Measurements from ENCODE around the gene CATSPERZ. TPM values are rescaled to one million over a fixed set of nuclear protein-coding genes. Genes with fewer than 3 reads are reported as not detected.
A peak's percentile ranks its signal among the peaks of the same experiment; 100 is the strongest.

CATSPERZ gene
- total and polyA plus RNA-seq, 9 of the 15 experiments (the other 6 are each of a cell fraction or from before 2014, with no cell fraction given), result 0.86 to 8.5 (median 3.5) TPM

DNA sequence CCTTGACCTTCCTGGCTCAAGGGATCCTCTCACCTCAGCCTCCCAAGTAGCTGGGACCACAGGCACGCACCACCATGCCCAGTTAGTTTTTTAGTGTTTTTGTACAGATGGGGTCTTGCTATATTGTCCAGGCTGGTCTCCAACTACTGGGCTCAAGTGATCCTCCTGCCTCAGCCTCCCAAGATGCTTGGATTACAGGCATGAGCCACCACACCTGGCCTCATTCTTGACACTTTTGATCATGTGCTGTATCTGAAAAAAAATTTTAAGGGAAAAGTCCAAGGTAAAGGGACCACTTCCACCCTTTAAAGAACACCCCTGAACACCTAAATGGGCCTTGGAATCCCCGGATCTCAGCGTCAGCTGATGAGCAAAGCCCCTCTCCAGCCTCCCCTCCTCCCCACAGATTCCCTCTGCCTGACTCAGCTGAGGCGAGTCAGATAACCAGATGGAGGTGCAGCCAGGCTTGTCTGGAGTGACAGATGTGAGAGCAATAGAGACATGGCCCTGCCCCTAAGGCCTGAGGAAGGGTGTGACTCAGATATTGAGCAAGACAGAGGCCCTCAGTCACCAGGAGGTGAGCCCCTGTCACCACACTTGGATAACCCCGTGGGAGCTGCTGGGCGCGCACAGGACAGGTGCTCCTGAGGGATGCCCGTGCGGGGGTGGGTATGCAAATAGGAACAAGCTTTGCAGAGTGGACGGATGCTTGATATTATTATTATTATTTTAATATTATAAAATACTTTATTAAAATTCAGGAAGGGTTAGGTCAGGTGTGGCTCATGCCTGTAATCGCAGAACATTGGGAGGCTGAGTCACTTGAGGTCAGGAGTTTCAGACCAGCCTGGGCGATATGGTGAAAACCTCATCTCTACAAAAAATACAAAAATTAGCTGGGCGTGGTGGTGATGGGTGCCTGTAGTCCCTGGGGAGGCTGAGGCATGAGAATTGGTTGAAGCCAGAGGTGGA, 34.9 kb downstream of the CATSPERZ start (continued):
- TF ChIP-seq, protein P1, sequence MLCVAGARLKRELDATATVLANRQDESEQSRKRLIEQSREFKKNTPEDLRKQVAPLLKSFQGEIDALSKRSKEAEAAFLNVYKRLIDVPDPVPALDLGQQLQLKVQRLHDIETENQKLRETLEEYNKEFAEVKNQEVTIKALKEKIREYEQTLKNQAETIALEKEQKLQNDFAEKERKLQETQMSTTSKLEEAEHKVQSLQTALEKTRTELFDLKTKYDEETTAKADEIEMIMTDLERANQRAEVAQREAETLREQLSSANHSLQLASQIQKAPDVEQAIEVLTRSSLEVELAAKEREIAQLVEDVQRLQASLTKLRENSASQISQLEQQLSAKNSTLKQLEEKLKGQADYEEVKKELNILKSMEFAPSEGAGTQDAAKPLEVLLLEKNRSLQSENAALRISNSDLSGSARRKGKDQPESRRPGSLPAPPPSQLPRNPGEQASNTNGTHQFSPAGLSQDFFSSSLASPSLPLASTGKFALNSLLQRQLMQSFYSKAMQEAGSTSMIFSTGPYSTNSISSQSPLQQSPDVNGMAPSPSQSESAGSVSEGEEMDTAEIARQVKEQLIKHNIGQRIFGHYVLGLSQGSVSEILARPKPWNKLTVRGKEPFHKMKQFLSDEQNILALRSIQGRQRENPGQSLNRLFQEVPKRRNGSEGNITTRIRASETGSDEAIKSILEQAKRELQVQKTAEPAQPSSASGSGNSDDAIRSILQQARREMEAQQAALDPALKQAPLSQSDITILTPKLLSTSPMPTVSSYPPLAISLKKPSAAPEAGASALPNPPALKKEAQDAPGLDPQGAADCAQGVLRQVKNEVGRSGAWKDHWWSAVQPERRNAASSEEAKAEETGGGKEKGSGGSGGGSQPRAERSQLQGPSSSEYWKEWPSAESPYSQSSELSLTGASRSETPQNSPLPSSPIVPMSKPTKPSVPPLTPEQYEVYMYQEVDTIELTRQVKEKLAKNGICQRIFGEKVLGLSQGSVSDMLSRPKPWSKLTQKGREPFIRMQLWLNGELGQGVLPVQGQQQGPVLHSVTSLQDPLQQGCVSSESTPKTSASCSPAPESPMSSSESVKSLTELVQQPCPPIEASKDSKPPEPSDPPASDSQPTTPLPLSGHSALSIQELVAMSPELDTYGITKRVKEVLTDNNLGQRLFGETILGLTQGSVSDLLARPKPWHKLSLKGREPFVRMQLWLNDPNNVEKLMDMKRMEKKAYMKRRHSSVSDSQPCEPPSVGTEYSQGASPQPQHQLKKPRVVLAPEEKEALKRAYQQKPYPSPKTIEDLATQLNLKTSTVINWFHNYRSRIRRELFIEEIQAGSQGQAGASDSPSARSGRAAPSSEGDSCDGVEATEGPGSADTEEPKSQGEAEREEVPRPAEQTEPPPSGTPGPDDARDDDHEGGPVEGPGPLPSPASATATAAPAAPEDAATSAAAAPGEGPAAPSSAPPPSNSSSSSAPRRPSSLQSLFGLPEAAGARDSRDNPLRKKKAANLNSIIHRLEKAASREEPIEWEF (CRISPR knock-in tag; IDR thresholded peaks at IDR 0.05), result no peak
- TF ChIP-seq HSF4 (CRISPR knock-in tag; IDR thresholded peaks at IDR 0.05; ENCODE audit: borderline replicate concordance), result no peak
- TF ChIP-seq, protein P2, sequence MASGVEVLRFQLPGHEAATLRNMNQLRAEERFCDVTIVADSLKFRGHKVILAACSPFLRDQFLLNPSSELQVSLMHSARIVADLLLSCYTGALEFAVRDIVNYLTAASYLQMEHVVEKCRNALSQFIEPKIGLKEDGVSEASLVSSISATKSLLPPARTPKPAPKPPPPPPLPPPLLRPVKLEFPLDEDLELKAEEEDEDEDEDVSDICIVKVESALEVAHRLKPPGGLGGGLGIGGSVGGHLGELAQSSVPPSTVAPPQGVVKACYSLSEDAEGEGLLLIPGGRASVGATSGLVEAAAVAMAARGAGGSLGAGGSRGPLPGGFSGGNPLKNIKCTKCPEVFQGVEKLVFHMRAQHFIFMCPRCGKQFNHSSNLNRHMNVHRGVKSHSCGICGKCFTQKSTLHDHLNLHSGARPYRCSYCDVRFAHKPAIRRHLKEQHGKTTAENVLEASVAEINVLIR (CRISPR knock-in tag; IDR thresholded peaks at IDR 0.05), result peak; percentile 41; the same call in 1 of the 2 replicates
- peak; percentile 91; the same call in 1 of the 2 replicates for TF ChIP-seq RUNX1 (IDR thresholded peaks at IDR 0.05; ENCODE audit: low read depth)
